IMR-90 (cell line): Measurements from ENCODE around the gene ASGR2. TPM values are rescaled to one million over a fixed set of nuclear protein-coding genes. Genes with fewer than 3 reads are reported as not detected.

Source experiments
- ATAC-seq: fragments of 200-7000 bp; cut with Tn5 transposase; 2 replicates; pipeline ENCODE4 v1.9.1; 2020; ENCODE audit warnings: low read depth, mild to moderate bottlenecking, moderate library complexity
- BruUV-seq: library from RNA; stranded (reverse); fragments of 400-500 nt; replicated peaks from 2 replicates; lab custom pipeline; 2021; lab: Mats Ljungman, UMichigan
- CTCF ChIA-PET: fragments of 300-600 bp; formaldehyde crosslinking; extraction: SDS; loops from one replicate; lab custom pipeline; 2021; ENCODE audit warnings: antibody characterized with exemption; lab: Yijun Ruan, JAX
- POLR2A ChIA-PET: fragments of 300-600 bp; sonication (Branson Sonifier 250); formaldehyde crosslinking; loops from one replicate; lab custom pipeline; 2022; ENCODE audit warnings: antibody characterized with exemption; ENCODE audit not compliant: unreplicated experiment; lab: Charles Lee
- DNase-seq: peaks from one replicate; pipeline ENCODE4 v3.0.0; 2013
- H2AFZ ChIP-seq: replicated peaks from 2 replicates; pipeline ENCODE3; 2013; ENCODE audit warnings: low read length, mild to moderate bottlenecking; ENCODE audit not compliant: poor library complexity
- H2AK5ac ChIP-seq: 2 replicates; pipeline ENCODE4 v1.6.1; 2013; ENCODE audit warnings: low read depth, low read length, inconsistent platforms
- H2AK9ac ChIP-seq: replicated peaks from 2 replicates; pipeline ENCODE3; 2013; ENCODE audit warnings: mild to moderate bottlenecking, low read depth, low read length, moderate library complexity; ENCODE audit not compliant: poor library complexity
- H2BK120ac ChIP-seq: 2 replicates; pipeline ENCODE4 v1.6.1; 2013; ENCODE audit warnings: low read depth, low read length, inconsistent platforms
- H2BK15ac ChIP-seq: 3 replicates; pipeline ENCODE4 v1.6.1; 2013; ENCODE audit warnings: low read depth, low read length, inconsistent platforms
- H2BK20ac ChIP-seq: 2 replicates; pipeline ENCODE4 v1.6.1; 2013; ENCODE audit warnings: low read depth, mild to moderate bottlenecking, inconsistent platforms, low read length, moderate library complexity
- H2BK5ac ChIP-seq: 2 replicates; pipeline ENCODE4 v1.6.1; 2013; ENCODE audit warnings: mild to moderate bottlenecking, low read depth, low read length, inconsistent platforms; ENCODE audit not compliant: poor library complexity, severe bottlenecking
- H3K14ac ChIP-seq: replicated peaks from 2 replicates; pipeline ENCODE4 v1.6.1; 2013; ENCODE audit warnings: low read depth, low read length, inconsistent platforms
- H3K18ac ChIP-seq: 2 replicates; pipeline ENCODE4 v1.6.1; 2013; ENCODE audit warnings: low read depth, low read length, control low read depth
- H3K23ac ChIP-seq: 2 replicates; pipeline ENCODE4 v1.6.1; 2013; ENCODE audit warnings: low read depth, low read length, inconsistent platforms
- H3K27ac ChIP-seq: 2 replicates; pipeline ENCODE4 v1.5.1; 2013; ENCODE audit warnings: mild to moderate bottlenecking, control low read depth, low read length; ENCODE audit not compliant: insufficient read depth
- H3K27me3 ChIP-seq: 2 replicates; pipeline ENCODE4 v1.6.1; 2013; ENCODE audit warnings: low read length; ENCODE audit not compliant: control insufficient read depth, insufficient read depth
- H3K36me3 ChIP-seq: 2 replicates; pipeline ENCODE4 v1.6.1; 2013; ENCODE audit warnings: low read length, mixed read lengths; ENCODE audit not compliant: control insufficient read depth, insufficient read depth
- H3K4ac ChIP-seq: 2 replicates; pipeline ENCODE4 v1.6.1; 2013; ENCODE audit warnings: low read depth, low read length, inconsistent platforms
- H3K4me1 ChIP-seq: 2 replicates; pipeline ENCODE4 v1.6.1; 2013; ENCODE audit warnings: low read length, mixed read lengths; ENCODE audit not compliant: control insufficient read depth, insufficient read depth
- H3K4me2 ChIP-seq: 2 replicates; pipeline ENCODE4 v1.6.1; 2013; ENCODE audit warnings: low read depth, mild to moderate bottlenecking, control low read depth, low read length, moderate library complexity
- H3K4me3 ChIP-seq: 2 replicates; pipeline ENCODE4 v1.5.1; 2013; ENCODE audit warnings: low read depth, mild to moderate bottlenecking, control low read depth, low read length, moderate library complexity; ENCODE audit not compliant: insufficient read depth
- H3K56ac ChIP-seq: 2 replicates; pipeline ENCODE4 v1.6.1; 2013; ENCODE audit warnings: low read length, inconsistent platforms; ENCODE audit not compliant: insufficient read depth; ENCODE audit errors: extremely low read depth
- H3K79me1 ChIP-seq, 2 experiments: 2 replicates each; pipeline ENCODE4 v1.6.1; 2013; ENCODE audit warnings: low read length in 2 of 2, inconsistent platforms in 1 of 2, low read depth in 1 of 2
- H3K9ac ChIP-seq: 2 replicates; pipeline ENCODE4 v1.6.1; 2013; ENCODE audit warnings: low read depth, low read length, control low read depth
- H3K9me1 ChIP-seq: 2 replicates; pipeline ENCODE4 v1.6.1; 2013; ENCODE audit warnings: low read length, inconsistent platforms; ENCODE audit not compliant: insufficient read depth
- H3K9me3 ChIP-seq: 2 replicates; pipeline ENCODE4 v1.6.1; 2013; ENCODE audit warnings: low read length; ENCODE audit not compliant: control insufficient read depth, insufficient read depth
- H4K20me1 ChIP-seq: 2 replicates; pipeline ENCODE4 v1.6.1; 2013; ENCODE audit warnings: low read length, inconsistent platforms; ENCODE audit not compliant: insufficient read depth
- H4K5ac ChIP-seq: 2 replicates; pipeline ENCODE4 v1.6.1; 2013; ENCODE audit warnings: mild to moderate bottlenecking, low read depth, low read length, control low read depth
- H4K8ac ChIP-seq, 2 experiments: 2 replicates each; pipeline ENCODE4 v1.6.1; 2013; ENCODE audit warnings: low read depth in 2 of 2, low read length in 2 of 2, control low read depth in 1 of 2, inconsistent platforms in 1 of 2
- H4K91ac ChIP-seq: 2 replicates; pipeline ENCODE4 v1.6.1; 2013; ENCODE audit warnings: low read depth, low read length, inconsistent platforms; ENCODE audit not compliant: insufficient read depth
- BHLHE40 ChIP-seq: fragments of 150-350 bp; IDR thresholded peaks from 2 replicates; pipeline ENCODE4 v1.6.1; 2016; ENCODE audit warnings: mild to moderate bottlenecking, low read depth, low read length
- CEBPB ChIP-seq: IDR thresholded peaks from 2 replicates; pipeline ENCODE4 v1.6.1; 2012; ENCODE audit warnings: low read depth, low read length, improper control_type of control experiment
- ELK1 ChIP-seq: fragments of 150-350 bp; IDR thresholded peaks from 2 replicates; pipeline ENCODE4 v1.6.1; 2016; ENCODE audit warnings: low read depth, mild to moderate bottlenecking, low read length, moderate library complexity, borderline replicate concordance
- FOS ChIP-seq: fragments of 150-350 bp; IDR thresholded peaks from 2 replicates; pipeline ENCODE4 v1.6.1; 2016; ENCODE audit warnings: low read depth, low read length
- MAZ ChIP-seq: IDR thresholded peaks from 2 replicates; pipeline ENCODE4 v1.6.1; 2012; ENCODE audit warnings: low read depth, mild to moderate bottlenecking, low read length, improper control_type of control experiment, moderate library complexity, borderline replicate concordance
- MXI1 ChIP-seq: IDR thresholded peaks from 2 replicates; pipeline ENCODE4 v1.6.1; 2012; ENCODE audit warnings: low read depth, mild to moderate bottlenecking, low read length, moderate library complexity, borderline replicate concordance
- POLR2A ChIP-seq: IDR thresholded peaks from 2 replicates; pipeline ENCODE4 v1.6.1; 2012; ENCODE audit warnings: mild to moderate bottlenecking, low read depth, low read length
- RCOR1 ChIP-seq: IDR thresholded peaks from 2 replicates; pipeline ENCODE4 v1.6.1; 2012; ENCODE audit warnings: mild to moderate bottlenecking, low read length, improper control_type of control experiment; ENCODE audit not compliant: insufficient replicate concordance
- RFX5 ChIP-seq: IDR thresholded peaks from 2 replicates; pipeline ENCODE4 v1.8.0; 2012; ENCODE audit warnings: low read depth, mild to moderate bottlenecking, low read length, moderate library complexity
- SMC3 ChIP-seq: fragments of 150-350 bp; IDR thresholded peaks from 2 replicates; pipeline ENCODE4 v1.6.1; 2016; ENCODE audit warnings: low read depth, mild to moderate bottlenecking, antibody characterized with exemption, low read length, moderate library complexity
- USF2 ChIP-seq: fragments of 150-350 bp; IDR thresholded peaks from 2 replicates; pipeline ENCODE4 v1.6.1; 2017; ENCODE audit warnings: mild to moderate bottlenecking, antibody characterized with exemption, low read length, low read depth
- WGBS, 2 experiments: methylation state at CpG; one replicate each; pipeline versions ENCODE4 v1.1.5 to v1.1.7; 2013; ENCODE audit warnings: missing lambda C conversion rate in 2 of 2; ENCODE audit not compliant: insufficient read length in 1 of 2; ENCODE audit errors: extremely low coverage in 2 of 2; 5-methylcytosine and 5-hydroxymethylcytosine counted together
- dilution Hi-C: fragments of 300-500 bp; cut with HindIII; formaldehyde crosslinking; loops from one replicate; pipeline ENCODE4 v1.14.3; 2018; ENCODE audit warnings: low sequenced_read_pairs; ENCODE audit not compliant: unreplicated experiment
- in situ Hi-C: fragments of 300-500 bp; cut with MboI; formaldehyde crosslinking; loops from 3 replicates; pipeline ENCODE4 v1.14.3; 2019; ENCODE audit warnings: low sequenced_read_pairs, inconsistent platforms, mixed read lengths
- intact Hi-C: fragments of 100-400 bp; cut with micrococcal nuclease; formaldehyde crosslinking; loops from 2 replicates; pipeline ENCODE4 v1.10.0; 2022
- polyA plus RNA-seq, 3 experiments: library from polyadenylated mRNA; depleted of rRNA; stranded (reverse); fragments of >200 nt; gene quantifications; 2 replicates each; pipeline ENCODE4 v1.2.3, GENCODE V29; 2012; ENCODE audit warnings: low replicate concordance in 1 of 3
- total RNA-seq: library from RNA; depleted of rRNA; stranded (reverse); fragments of >200 nt; gene quantifications from 2 replicates; pipeline ENCODE4 v1.2.3, GENCODE V29; 2012

The ASGR2 gene
- total and polyA plus RNA-seq, 2 of the 4 experiments (the other 2 are of a cell fraction) = not detected

GRCh38 chr17:7068268-7068667 is 46.4 kb downstream of the ASGR2 start:
- peaks cover 26% of the 10 kb centered on the region for H3K27me3 ChIP-seq
- H2AK5ac ChIP-seq = no peak overlapping the region
- POLR2A ChIA-PET = interaction anchor here (0.7 kb wide), 1 partner anchor 246 kb away, joined by 3 read pairs; no protein-coding TSS in a partner anchor
- no peak overlapping the region for H3K4me2 ChIP-seq
- no peak overlapping the region for H3K27ac ChIP-seq
- no peaks in the 10 kb centered on the region for H3K36me3 ChIP-seq
- no peak overlapping the region for H2AFZ ChIP-seq
- H3K14ac ChIP-seq = no peak overlapping the region
- no peak for ATAC-seq
- no peak overlapping the region for H3K4ac ChIP-seq
- no peaks in the 10 kb centered on the region for H4K20me1 ChIP-seq
- H3K18ac ChIP-seq = no peak overlapping the region
- H3K56ac ChIP-seq = no peak overlapping the region
- in situ Hi-C loops = loop anchor here (25.0 kb wide), 1 partner anchor 469 kb away; the partner anchor contains the start of gene TNFSF12
- no peak overlapping the region for H4K8ac ChIP-seq
- H3K9ac ChIP-seq = no peak overlapping the region
- intact Hi-C loops = no loop called here
- no peak overlapping the region for H2AK9ac ChIP-seq
- H2BK15ac ChIP-seq = no peak overlapping the region
- BruUV-seq = no TSS peak
- peaks cover 5% of the 10 kb centered on the region for H3K9me3 ChIP-seq
- no peaks in the 10 kb centered on the region for H3K79me1 ChIP-seq
- no CpG with 5 or more reads among the region's 1 CpG for WGBS, 2 experiments
- H3K9me1 ChIP-seq = no peaks in the 10 kb centered on the region
- H2BK20ac ChIP-seq = no peak overlapping the region
- TF ChIP-seq RCOR1 (no peak), MXI1 (no peak), SMC3 (no peak), MAZ (no peak), FOS (no peak), USF2 (no peak), BHLHE40 (no peak), RFX5 (no peak), ELK1 (no peak), CEBPB (no peak), POLR2A (no peak)
- no peak overlapping the region for H2BK120ac ChIP-seq
- H3K4me3 ChIP-seq = no peak overlapping the region
- CTCF ChIA-PET = no interaction called here
- H3K4me1 ChIP-seq = no peaks in the 10 kb centered on the region
- H4K5ac ChIP-seq = no peak overlapping the region
- dilution Hi-C loops = no loop called here
- no peak overlapping the region for H2BK5ac ChIP-seq
- no peak overlapping the region for H4K91ac ChIP-seq
- no peak for DNase-seq
- H3K23ac ChIP-seq = no peak overlapping the region
